Transverse colon (tissue), 4 donors: ENCODE data around the gene TCFL5.

Source experiments
- EP300 ChIP-seq: sonication (generic); formaldehyde crosslinking; IDR thresholded peaks from one replicate; pipeline ENCODE4 v1.6.1; 2017; ENCODE audit warnings: antibody characterized with exemption, low read depth
- POLR2A ChIP-seq: fragments of 450-650 bp; IDR thresholded peaks from one replicate; pipeline ENCODE4 v1.6.1; 2016; ENCODE audit warnings: antibody characterized with exemption, mild to moderate bottlenecking, moderate library complexity
- POLR2AphosphoS5 ChIP-seq, 3 donors: sonication (generic); formaldehyde crosslinking; IDR thresholded peaks; one replicate each; pipeline ENCODE4 v1.6.1; 2016; ENCODE audit warnings: antibody characterized with exemption in 3 of 3
- TF ChIP-seq, protein P1 (sequence below), 5 experiments: fragments of 200-600 bp in 3 of 5; fragments of 450-650 bp in 2 of 5; sonication (generic) in 3 of 5; IDR thresholded peaks; 1 replicate in 2 of 5; 2 replicates in 3 of 5; pipeline ENCODE4 v1.5.1; 2016 to 2017; ENCODE audit warnings: antibody characterized with exemption in 5 of 5, inconsistent platforms in 3 of 5, mild to moderate bottlenecking in 2 of 5, moderate library complexity in 1 of 5

DNA sequence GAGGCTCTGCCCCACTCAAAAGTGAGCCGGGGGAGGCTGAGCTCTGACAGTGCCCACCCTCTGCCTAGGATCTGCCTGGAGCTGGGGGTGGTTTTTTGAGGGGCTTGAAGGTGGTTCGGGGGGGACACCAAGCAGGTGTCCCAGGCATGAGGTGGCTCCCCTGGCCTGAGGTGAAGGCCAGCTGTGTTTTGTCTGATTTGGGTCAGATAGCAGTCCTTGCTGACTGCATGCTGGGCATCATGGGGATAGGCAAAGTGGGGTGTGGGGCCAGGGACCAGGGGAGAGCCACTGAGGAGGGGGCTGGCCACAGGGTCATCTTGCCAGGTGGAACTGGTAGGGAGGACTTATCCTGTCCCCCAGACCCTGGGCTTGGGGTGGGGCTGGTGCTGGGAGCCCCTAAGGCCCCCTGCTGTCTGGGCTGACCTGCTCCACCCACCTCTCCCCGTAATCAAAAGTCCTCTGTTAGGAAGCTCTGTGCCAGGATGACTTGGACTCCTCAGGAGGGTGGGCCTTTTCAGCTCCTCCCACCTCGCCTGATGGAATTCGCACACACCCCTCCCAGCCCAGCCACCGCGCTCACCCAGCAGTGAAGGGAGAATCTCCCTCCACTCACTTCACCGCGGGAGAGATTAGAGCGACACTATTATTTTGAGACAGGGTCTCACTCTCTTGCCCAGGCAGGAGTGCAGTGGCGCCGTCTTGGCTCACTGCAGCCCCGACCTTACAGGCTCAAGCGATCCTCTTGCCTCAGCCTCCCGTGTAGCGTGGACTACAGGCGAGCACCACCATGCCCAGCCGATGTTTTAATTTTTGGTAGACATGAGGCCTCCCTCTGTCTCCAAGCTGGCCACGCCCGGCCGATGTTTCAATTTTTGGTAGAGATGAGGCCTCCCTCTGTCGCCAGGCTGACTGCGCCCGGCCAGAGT lies 46.3 kb downstream of the TCFL5 start:
- TF ChIP-seq POLR2A (no peak), EP300 (no peak), POLR2AphosphoS5 (IDR thresholded peaks at IDR 0.05) (no peak)
- TF ChIP-seq, protein P1, sequence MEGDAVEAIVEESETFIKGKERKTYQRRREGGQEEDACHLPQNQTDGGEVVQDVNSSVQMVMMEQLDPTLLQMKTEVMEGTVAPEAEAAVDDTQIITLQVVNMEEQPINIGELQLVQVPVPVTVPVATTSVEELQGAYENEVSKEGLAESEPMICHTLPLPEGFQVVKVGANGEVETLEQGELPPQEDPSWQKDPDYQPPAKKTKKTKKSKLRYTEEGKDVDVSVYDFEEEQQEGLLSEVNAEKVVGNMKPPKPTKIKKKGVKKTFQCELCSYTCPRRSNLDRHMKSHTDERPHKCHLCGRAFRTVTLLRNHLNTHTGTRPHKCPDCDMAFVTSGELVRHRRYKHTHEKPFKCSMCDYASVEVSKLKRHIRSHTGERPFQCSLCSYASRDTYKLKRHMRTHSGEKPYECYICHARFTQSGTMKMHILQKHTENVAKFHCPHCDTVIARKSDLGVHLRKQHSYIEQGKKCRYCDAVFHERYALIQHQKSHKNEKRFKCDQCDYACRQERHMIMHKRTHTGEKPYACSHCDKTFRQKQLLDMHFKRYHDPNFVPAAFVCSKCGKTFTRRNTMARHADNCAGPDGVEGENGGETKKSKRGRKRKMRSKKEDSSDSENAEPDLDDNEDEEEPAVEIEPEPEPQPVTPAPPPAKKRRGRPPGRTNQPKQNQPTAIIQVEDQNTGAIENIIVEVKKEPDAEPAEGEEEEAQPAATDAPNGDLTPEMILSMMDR (IDR thresholded peaks at IDR 0.05), result no peak
